Neuronal stem cell (in vitro differentiated cells): ENCODE measurements around the gene MMP15.
A peak's percentile ranks its signal among the peaks of the same experiment; 100 is the strongest.

Experiments
- DNase-seq: peaks from one replicate; pipeline ENCODE4 v3.0.0-alpha.2; 2013; ENCODE audit warnings: low spot score
- H2AFZ ChIP-seq: one replicate; pipeline ENCODE4 v1.6.1; 2013; ENCODE audit warnings: mild to moderate bottlenecking, low read length, inconsistent platforms
- H2AK5ac ChIP-seq: 2 replicates; pipeline ENCODE4 v1.6.1; 2013; ENCODE audit warnings: low read depth, mild to moderate bottlenecking, inconsistent platforms, low read length, moderate library complexity, mixed read lengths
- H2BK120ac ChIP-seq: 2 replicates; pipeline ENCODE4 v1.6.1; 2013; ENCODE audit warnings: low read depth, mild to moderate bottlenecking, inconsistent platforms, low read length, moderate library complexity, mixed read lengths
- H2BK12ac ChIP-seq: one replicate; pipeline ENCODE4 v1.6.1; 2013; ENCODE audit warnings: low read length, inconsistent platforms
- H2BK15ac ChIP-seq: 2 replicates; pipeline ENCODE4 v1.6.1; 2013; ENCODE audit warnings: mild to moderate bottlenecking, low read length, inconsistent platforms, mixed read lengths
- H2BK5ac ChIP-seq: one replicate; pipeline ENCODE4 v1.6.1; 2013; ENCODE audit warnings: inconsistent platforms, mild to moderate bottlenecking, low read length, moderate library complexity
- H3K14ac ChIP-seq: one replicate; pipeline ENCODE4 v1.6.1; 2013; ENCODE audit warnings: low read length, inconsistent platforms
- H3K18ac ChIP-seq: 2 replicates; pipeline ENCODE4 v1.6.1; 2013; ENCODE audit warnings: low read length, inconsistent platforms
- H3K23ac ChIP-seq: 2 replicates; pipeline ENCODE4 v1.6.1; 2013; ENCODE audit warnings: low read depth, mild to moderate bottlenecking, mixed read lengths, low read length, inconsistent platforms; ENCODE audit not compliant: poor library complexity
- H3K27ac ChIP-seq: replicated peaks from 3 replicates; pipeline ENCODE4 v1.5.1; 2013; ENCODE audit warnings: low read length, inconsistent platforms
- H3K27me3 ChIP-seq, 3 experiments: 2 replicates each; pipeline ENCODE4 v1.6.1; 2013; ENCODE audit warnings: low read length in 3 of 3, mild to moderate bottlenecking in 2 of 3, inconsistent platforms in 1 of 3, low read depth in 1 of 3, mixed read lengths in 1 of 3, moderate library complexity in 1 of 3; ENCODE audit not compliant: control insufficient read depth in 3 of 3, insufficient read depth in 3 of 3
- H3K36me3 ChIP-seq, 2 donors: replicated peaks in 1 of 2; 2 replicates each; pipeline ENCODE4 v1.6.1; 2013; ENCODE audit warnings: low read length in 2 of 2; ENCODE audit not compliant: control insufficient read depth in 2 of 2, insufficient read depth in 2 of 2
- H3K4ac ChIP-seq: 2 replicates; pipeline ENCODE4 v1.6.1; 2013; ENCODE audit warnings: inconsistent platforms, mild to moderate bottlenecking, low read length, moderate library complexity
- H3K4me1 ChIP-seq, 2 donors: 1 replicate in 1 of 2; 2 replicates in 1 of 2; pipeline ENCODE4 v1.6.1; 2013; ENCODE audit warnings: low read length in 2 of 2, low read depth in 1 of 2; ENCODE audit not compliant: control insufficient read depth in 2 of 2, insufficient read depth in 1 of 2
- H3K4me2 ChIP-seq: one replicate; pipeline ENCODE4 v1.6.1; 2013; ENCODE audit warnings: mild to moderate bottlenecking, low read length, inconsistent platforms; ENCODE audit not compliant: insufficient read depth, poor library complexity, severe bottlenecking
- H3K4me3 ChIP-seq, 2 donors: 2 replicates each; pipeline ENCODE4 v1.5.1; 2013; ENCODE audit warnings: low read length in 2 of 2, mild to moderate bottlenecking in 2 of 2, inconsistent platforms in 1 of 2, moderate library complexity in 1 of 2
- H3K79me1 ChIP-seq: one replicate; pipeline ENCODE4 v1.6.1; 2013; ENCODE audit warnings: low read depth, mild to moderate bottlenecking, inconsistent platforms, low read length, moderate library complexity
- H3K9ac ChIP-seq: one replicate; pipeline ENCODE4 v1.6.1; 2013; ENCODE audit warnings: mild to moderate bottlenecking, low read depth, low read length, inconsistent platforms; ENCODE audit not compliant: poor library complexity
- H3K9me3 ChIP-seq, 2 donors: replicated peaks in 1 of 2; 2 replicates each; pipeline versions ENCODE3 to v1.6.1; 2013; ENCODE audit warnings: low read length in 2 of 2, mild to moderate bottlenecking in 2 of 2, inconsistent platforms in 1 of 2, low read depth in 1 of 2, mixed read lengths in 1 of 2, moderate library complexity in 1 of 2; ENCODE audit not compliant: control insufficient read depth in 2 of 2, insufficient read depth in 1 of 2
- H4K8ac ChIP-seq: one replicate; pipeline ENCODE4 v1.6.1; 2013; ENCODE audit warnings: low read depth, mild to moderate bottlenecking, inconsistent platforms, low read length, moderate library complexity
- H4K91ac ChIP-seq: one replicate; pipeline ENCODE4 v1.6.1; 2013; ENCODE audit warnings: low read length, low read depth, mild to moderate bottlenecking, inconsistent platforms; ENCODE audit not compliant: poor library complexity
- WGBS, 2 donors: extraction: QIAGEN DNeasy Blood & Tissue Kit; methylation state at CpG; one replicate each; pipeline ENCODE4 v1.1.7; 2013; ENCODE audit warnings: missing lambda C conversion rate in 2 of 2, mixed read lengths in 1 of 2; ENCODE audit not compliant: insufficient read length in 2 of 2, insufficient replicate concordance in 1 of 2; ENCODE audit errors: extremely low coverage in 2 of 2; 5-methylcytosine and 5-hydroxymethylcytosine counted together

Gene MMP15

GRCh38 chr16:58040945-58041627, 15.5 kb downstream of the MMP15 start:
- Histone ChIP-seq H3K4me3 (no peak overlapping the region), H4K91ac (no peak overlapping the region), H3K4me1 (no peaks in the 10 kb centered on the region), H3K9me3 (peaks cover 0 to 2% of the 10 kb centered on the region in 2 donors), H3K9ac (no peak overlapping the region), H2AK5ac (no peak overlapping the region), H3K36me3 (peaks cover 19 to 32% of the 10 kb centered on the region in 2 donors), H2BK5ac (peak overlapping the region; percentile 39), H3K27me3 (no peaks in the 10 kb centered on the region), H2AFZ (no peak overlapping the region), H3K14ac (no peak overlapping the region), H2BK120ac (no peak overlapping the region), H3K23ac (peak overlapping the region; percentile 65), H3K18ac (no peak overlapping the region), H3K27ac (no peak overlapping the region), H4K8ac (no peak overlapping the region), H3K79me1 (peaks cover 7% of the 10 kb centered on the region), H2BK12ac (no peak overlapping the region), H3K4me2 (no peak overlapping the region), H3K4ac (no peak overlapping the region), H2BK15ac (no peak overlapping the region)
- DNase-seq: no peak
- WGBS, 2 donors: no CpG with 5 or more reads among the region's 14 CpGs

- Histone ChIP-seq H3K4me3 (no peak overlapping the region), H2BK15ac (no peak overlapping the region), H2BK120ac (no peak overlapping the region), H3K18ac (no peak overlapping the region), H3K4ac (no peak overlapping the region), H3K14ac (no peak overlapping the region), H2BK12ac (no peak overlapping the region), H3K36me3 (peaks cover 19 to 32% of the 10 kb centered on the region in 2 donors), H2AK5ac (no peak overlapping the region), H2BK5ac (peak overlapping the region; percentile 39), H4K8ac (no peak overlapping the region), H3K4me1 (no peaks in the 10 kb centered on the region), H3K79me1 (peaks cover 6% of the 10 kb centered on the region), H3K9me3 (peaks cover 0 to 2% of the 10 kb centered on the region in 2 donors), H2AFZ (no peak overlapping the region), H3K23ac (peak overlapping the region; percentile 55), H3K27ac (no peak overlapping the region), H3K4me2 (no peak overlapping the region), H3K27me3 (no peaks in the 10 kb centered on the region), H3K9ac (no peak overlapping the region), H4K91ac (no peak overlapping the region)
- no CpG with 5 or more reads among the region's 18 CpGs for WGBS, 2 donors
- DNase-seq: no peak
Observed at GRCh38 chr16:58041628-58041955, 16.0 kb downstream of the MMP15 start.

- Histone ChIP-seq H3K9me3 (peaks cover 0 to 2% of the 10 kb centered on the region in 2 donors), H3K4me1 (peaks cover under 1 to 1% of the 10 kb centered on the region in 2 donors), H2BK12ac (peak overlapping the region; percentile 41), H3K27me3 (no peaks in the 10 kb centered on the region), H3K14ac (peak overlapping the region; percentile 71), H2BK5ac (peak overlapping the region; percentile 39), H3K18ac (peak overlapping the region; percentile 48), H3K4ac (no peak overlapping the region), H4K8ac (peak overlapping the region; percentile 43), H4K91ac (no peak overlapping the region), H3K79me1 (peaks cover 6% of the 10 kb centered on the region), H2AK5ac (no peak overlapping the region), H2AFZ (no peak overlapping the region), H2BK15ac (no peak overlapping the region), H3K9ac (peak overlapping the region; percentile 70), H3K4me2 (no peak overlapping the region), H3K23ac (peak overlapping the region; percentile 55), H2BK120ac (no peak overlapping the region), H3K36me3 (peaks cover 19 to 32% of the 10 kb centered on the region in 2 donors), H3K4me3 (no peak overlapping the region), H3K27ac (no peak overlapping the region)
- no peak for DNase-seq
- WGBS, 2 donors: no CpG with 5 or more reads among the region's 22 CpGs
Observed at GRCh38 chr16:58042001-58042885, 16.7 kb downstream of the MMP15 start.

GRCh38 chr16:58042886-58043515, 17.4 kb downstream of the MMP15 start:
- Histone ChIP-seq H3K9me3 (peaks cover 0 to 2% of the 10 kb centered on the region in 2 donors), H3K4me2 (no peak overlapping the region), H3K27me3 (no peaks in the 10 kb centered on the region), H2BK120ac (no peak overlapping the region), H2BK15ac (no peak overlapping the region), H2BK5ac (no peak overlapping the region), H2AK5ac (no peak overlapping the region), H2AFZ (no peak overlapping the region), H4K8ac (no peak overlapping the region), H3K4ac (no peak overlapping the region), H3K79me1 (peaks cover 6% of the 10 kb centered on the region), H3K4me1 (peaks cover 7 to 8% of the 10 kb centered on the region in 2 donors), H4K91ac (no peak overlapping the region), H3K18ac (no peak overlapping the region), H3K23ac (no peak overlapping the region), H3K4me3 (no peak overlapping the region), H3K27ac (no peak overlapping the region), H2BK12ac (no peak overlapping the region), H3K14ac (no peak overlapping the region), H3K9ac (no peak overlapping the region), H3K36me3 (peaks cover 19 to 27% of the 10 kb centered on the region in 2 donors)
- WGBS, 2 donors: no CpG with 5 or more reads among the region's 16 CpGs
- DNase-seq: no peak
